NCI-H2107 treated with DMSO at 0.1 percent for 48 hours (cell line): ENCODE data around the gene DOCK1.

Source experiments
- DNase-seq: peaks from one replicate; lab custom pipeline; 2025; ENCODE audit not compliant: unreplicated experiment; lab: John Stamatoyannopoulos, UW

DOCK1 gene

GRCh38 chr10:127196282-127197153 lies 291.3 kb downstream of the DOCK1 start, which contains the start of gene INSYN2A:
Gene INSYN2A, minus strand, starts transcription at chr10:127196591. Its CDS starts 20,196 bp downstream, at chr10:127176395.
- no peak for DNase-seq

- DNase-seq, result no peak
Measured at GRCh38 chr10:127197154-127197432, 291.9 kb downstream of the DOCK1 start.

GRCh38 chr10:127198307-127198706 lies 293.1 kb downstream of the DOCK1 start:
- no peak for DNase-seq

GRCh38 chr10:127198721-127199120 lies 293.5 kb downstream of the DOCK1 start:
- no peak for DNase-seq

- DNase-seq, result no peak
Measured at GRCh38 chr10:127200646-127201045, 295.4 kb downstream of the DOCK1 start.

- no peak for DNase-seq
Measured at GRCh38 chr10:127203067-127203466, 297.8 kb downstream of the DOCK1 start.

- DNase-seq, result no peak
Measured at GRCh38 chr10:127207081-127207480, 301.9 kb downstream of the DOCK1 start.

GRCh38 chr10:127210936-127211466 lies 305.8 kb downstream of the DOCK1 start:
- no peak for DNase-seq

GRCh38 chr10:127215866-127216265 lies 310.6 kb downstream of the DOCK1 start:
- no peak for DNase-seq

GRCh38 chr10:127216274-127216673 lies 311.0 kb downstream of the DOCK1 start:
- DNase-seq, result no peak

GRCh38 chr10:127216786-127217185 lies 311.6 kb downstream of the DOCK1 start:
- no peak for DNase-seq

GRCh38 chr10:127218658-127219057 lies 313.4 kb downstream of the DOCK1 start:
- no peak for DNase-seq

GRCh38 chr10:127221281-127221680 lies 316.1 kb downstream of the DOCK1 start:
- DNase-seq, result no peak

GRCh38 chr10:127227027-127227426 lies 321.8 kb downstream of the DOCK1 start:
- DNase-seq, result no peak

GRCh38 chr10:127227663-127228062 lies 322.4 kb downstream of the DOCK1 start:
- DNase-seq, result no peak

GRCh38 chr10:127228195-127228787 lies 323.1 kb downstream of the DOCK1 start:
- DNase-seq, result no peak

- no peak for DNase-seq
Measured at GRCh38 chr10:127234306-127234800, 329.1 kb downstream of the DOCK1 start.

GRCh38 chr10:127236266-127236665 lies 331.0 kb downstream of the DOCK1 start:
- no peak for DNase-seq

GRCh38 chr10:127242914-127243313 lies 337.7 kb downstream of the DOCK1 start:
- no peak for DNase-seq

- DNase-seq, result no peak
Measured at GRCh38 chr10:127243490-127244272, 338.5 kb downstream of the DOCK1 start.

- no peak for DNase-seq
Measured at GRCh38 chr10:127245456-127245855, 340.2 kb downstream of the DOCK1 start.
